ENCODE measurements around the gene IFNB1.

IFNB1 gene

DNA sequence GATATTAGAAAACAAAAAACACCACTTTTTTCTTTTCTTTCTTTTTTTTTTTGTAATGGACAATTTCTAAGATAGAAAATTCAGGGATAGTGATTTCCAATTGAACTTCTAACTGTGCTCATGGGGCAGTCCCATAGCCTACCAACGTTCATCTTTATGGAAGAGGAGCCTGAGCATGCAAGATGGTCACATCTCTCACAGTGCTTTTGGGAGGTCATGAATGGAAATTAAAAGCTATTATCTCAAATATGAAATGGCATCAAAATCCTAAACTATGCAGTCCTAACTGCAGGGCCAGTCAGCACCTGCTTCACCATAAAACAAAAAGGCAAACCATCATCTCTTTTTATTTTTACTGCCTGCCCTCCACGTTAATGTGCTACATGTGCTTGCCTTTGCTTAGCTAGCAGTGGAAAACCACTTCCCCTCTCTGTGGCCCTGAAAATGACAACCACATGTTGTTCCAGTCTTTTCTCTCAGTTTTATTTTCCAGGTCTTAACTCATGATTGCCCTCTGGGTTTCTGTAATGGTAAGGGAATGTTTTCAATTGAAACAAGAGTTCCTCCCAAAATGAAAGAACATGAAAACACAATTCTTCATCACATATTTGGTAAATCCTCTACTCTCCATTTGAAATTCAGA, 16.7 kb downstream of the IFNB1 start:
- DNase-seq, result no peak

DNA sequence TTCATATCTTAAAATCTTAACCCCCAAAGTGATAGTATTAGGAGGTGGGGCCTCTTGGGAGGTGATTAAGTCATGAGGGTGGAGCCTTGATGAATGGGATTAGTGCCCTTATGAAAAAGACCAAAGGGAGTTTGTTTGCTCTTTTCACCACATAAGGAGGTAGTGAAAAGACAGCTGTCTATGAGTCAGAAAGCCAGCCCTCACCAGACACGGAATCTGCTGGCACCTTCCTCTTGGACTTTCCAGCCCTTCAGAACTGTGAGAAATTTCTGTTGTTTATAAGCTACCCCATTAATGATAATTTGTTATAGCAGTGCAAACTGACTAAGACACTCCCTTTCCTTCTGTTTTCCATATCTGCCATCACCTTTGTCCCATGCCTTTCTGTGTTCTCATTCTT, 20.8 kb downstream of the IFNB1 start:
- DNase-seq, result peak in 1 of 2 experiments; percentile 8

DNA sequence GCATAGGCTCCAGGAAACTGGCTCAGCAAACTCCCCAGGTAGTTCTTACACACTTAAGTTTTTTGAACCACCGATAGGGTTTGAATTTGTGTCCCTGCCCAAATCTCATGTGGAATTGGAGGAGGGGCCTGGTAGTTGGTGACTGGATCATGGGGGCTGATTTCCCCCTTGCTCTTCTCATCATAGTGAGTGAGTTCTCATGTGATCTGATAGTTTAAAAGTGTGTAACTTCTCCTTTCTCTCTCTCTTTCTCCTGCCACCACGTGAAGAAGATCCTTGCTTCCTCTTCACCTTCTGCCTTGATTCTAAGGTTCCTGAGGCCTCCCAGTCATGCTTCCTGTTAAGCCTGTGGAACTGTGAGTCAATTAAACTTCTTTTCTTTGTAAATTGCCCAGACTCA, 23.9 kb downstream of the IFNB1 start:
- DNase-seq, result no peak

DNA sequence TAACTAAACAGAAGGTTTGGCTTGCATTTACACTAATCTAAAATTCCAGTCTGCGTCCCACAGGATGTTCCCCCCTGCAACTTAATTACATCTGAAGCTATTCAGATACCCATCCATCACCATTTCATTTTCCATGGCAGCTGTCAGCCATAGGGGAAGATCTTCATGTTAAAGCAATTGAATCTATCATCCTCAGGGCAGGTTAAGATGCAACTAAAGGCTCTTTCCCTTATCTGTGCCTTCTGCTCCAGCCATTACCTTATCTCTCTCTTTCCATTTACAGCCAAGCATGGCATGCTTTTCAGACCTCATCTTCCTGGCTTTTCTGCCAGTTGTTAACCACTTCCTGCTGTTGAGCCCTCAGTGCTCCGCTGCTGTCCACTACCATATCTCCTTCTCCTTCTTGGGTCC, 30.5 kb downstream of the IFNB1 start:
- no peak for DNase-seq

- DNase-seq, result no peak
Measured at GRCh38 chr9:21043841-21044240, 33.9 kb downstream of the IFNB1 start.

GRCh38 chr9:21042466-21042865, 35.3 kb downstream of the IFNB1 start:
- no peak for DNase-seq

DNA sequence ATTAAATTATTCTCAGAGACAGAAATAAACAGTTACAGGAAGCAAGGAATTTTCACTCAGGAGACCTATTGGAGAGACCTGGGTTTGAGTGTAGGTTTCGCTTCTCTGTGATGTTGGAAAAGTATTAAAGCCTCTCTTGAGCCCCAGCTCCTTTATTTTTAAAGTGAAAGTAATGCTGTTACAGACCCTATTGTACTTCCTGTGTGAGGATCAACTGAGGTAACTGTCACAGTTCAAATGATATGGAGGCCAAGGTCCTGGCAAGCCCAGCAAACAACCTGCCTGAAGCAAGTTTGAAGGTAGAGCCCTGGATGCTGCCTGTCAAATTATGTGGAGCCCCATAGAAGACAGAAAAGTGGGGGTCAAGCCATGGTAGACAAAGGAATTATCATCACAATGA, 38.4 kb downstream of the IFNB1 start:
- DNase-seq, result no peak

GRCh38 chr9:21037278-21037677, 40.5 kb downstream of the IFNB1 start:
- no peak for DNase-seq

- DNase-seq, result no peak
Measured at GRCh38 chr9:21031808-21032183, 45.9 kb downstream of the IFNB1 start.

DNA sequence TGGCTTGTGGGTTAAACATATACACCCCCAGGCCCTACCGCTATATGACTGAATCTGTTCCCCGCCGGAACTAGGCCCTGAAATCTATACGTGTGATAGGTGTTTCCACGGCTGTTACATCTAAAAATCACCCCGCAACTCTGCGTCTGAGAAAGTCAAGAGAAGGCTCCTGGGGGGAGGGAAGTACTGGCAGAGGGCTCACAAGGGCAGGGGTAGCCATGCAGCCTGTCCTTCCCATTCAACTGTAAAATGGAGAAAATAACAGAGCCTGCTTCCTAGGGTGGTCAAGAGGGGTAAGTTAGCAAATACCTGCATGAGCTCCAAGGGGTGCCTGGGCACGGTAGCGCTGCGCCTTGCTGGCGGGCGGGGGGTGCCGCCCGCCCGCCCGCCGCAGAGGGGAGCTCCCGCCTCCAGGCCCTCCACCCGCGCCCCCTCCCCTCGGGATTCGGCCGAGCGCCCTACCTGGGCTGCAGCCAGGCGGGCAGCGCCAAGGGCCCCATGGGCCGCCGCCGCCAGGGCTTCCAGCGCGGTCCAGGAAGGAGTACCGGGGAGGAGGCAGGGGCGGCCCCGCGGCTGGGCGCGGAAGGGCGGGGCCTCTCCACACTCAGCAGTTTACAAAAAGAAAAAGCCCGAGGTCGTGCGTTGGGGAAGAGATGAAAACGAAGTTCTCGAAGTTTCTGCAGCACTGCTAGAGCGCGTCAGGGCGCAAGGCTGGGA, 46.5 kb downstream of the IFNB1 start, which contains the start of gene HACD4:
Gene HACD4, minus strand, starts transcription at position 550 of the 717 bp plus-strand sequence. Its CDS starts 50 bp downstream, at position 500.
- DNase-seq, result no peak

DNA sequence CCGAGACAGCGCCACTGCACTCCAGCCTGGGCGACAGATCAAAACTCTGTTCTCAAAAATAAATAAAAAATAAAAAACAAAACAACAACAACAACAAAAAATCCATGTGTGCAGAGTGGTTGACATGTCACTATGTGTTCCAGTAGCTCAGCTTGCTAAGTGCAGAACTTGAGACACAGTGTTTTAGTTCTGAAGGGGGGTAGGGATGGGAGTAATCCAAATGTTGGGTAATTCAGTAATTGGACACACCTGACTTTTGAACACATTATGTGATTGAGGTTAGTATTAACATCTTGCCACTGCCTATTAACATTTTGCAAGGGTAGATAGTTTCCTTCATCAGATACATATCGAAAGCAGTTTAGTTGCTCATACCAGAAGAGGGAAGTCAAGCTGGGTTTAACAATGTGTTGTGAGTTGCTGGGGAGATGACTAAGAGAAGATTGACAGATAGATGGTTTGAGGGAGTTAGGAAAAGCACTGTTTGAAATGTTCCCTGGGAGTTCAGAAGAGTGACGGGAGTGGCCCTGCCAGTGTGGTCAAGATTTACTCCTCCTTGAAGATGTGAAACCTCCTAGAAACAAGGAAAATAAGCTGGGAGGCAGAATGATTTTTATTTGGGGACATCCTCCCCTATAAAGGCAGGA, 47.2 kb downstream of the IFNB1 start:
- no peak for DNase-seq

- DNase-seq, result peak in 1 of 2 experiments; percentile 0
Measured at GRCh38 chr9:21029661-21030060, 48.1 kb downstream of the IFNB1 start.

DNA sequence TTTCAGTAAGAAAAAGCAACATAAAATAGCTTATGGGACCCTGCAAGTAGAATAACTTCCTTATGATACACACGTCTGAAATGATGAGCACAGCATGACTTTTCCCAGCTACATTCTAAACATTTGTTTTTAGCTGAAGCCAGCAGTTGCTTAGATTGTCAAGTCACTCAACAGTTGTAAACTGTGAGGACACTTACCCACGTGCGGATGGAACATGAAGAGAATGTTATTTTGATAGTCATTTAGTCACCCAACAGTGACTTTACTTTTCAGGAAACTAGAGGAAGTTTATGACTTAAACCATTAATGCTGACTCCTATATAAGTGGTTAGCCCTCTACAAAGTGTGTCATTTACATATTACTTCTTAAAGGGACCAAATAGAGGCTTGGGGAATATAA, 49.3 kb downstream of the IFNB1 start:
- no peak for DNase-seq

- no peak for DNase-seq
Measured at GRCh38 chr9:21027295-21027694, 50.4 kb downstream of the IFNB1 start.

Data from SHP77 (cell line).